ENCODE measurements around the gene EXOC2.

The EXOC2 gene

GRCh38 chr6:499617-500016 lies 193.3 kb downstream of the EXOC2 start:
- in situ Hi-C loops (cut with MboI; ENCODE audit: low sequenced_read_pairs, unreplicated experiment): no loop called here

DNA sequence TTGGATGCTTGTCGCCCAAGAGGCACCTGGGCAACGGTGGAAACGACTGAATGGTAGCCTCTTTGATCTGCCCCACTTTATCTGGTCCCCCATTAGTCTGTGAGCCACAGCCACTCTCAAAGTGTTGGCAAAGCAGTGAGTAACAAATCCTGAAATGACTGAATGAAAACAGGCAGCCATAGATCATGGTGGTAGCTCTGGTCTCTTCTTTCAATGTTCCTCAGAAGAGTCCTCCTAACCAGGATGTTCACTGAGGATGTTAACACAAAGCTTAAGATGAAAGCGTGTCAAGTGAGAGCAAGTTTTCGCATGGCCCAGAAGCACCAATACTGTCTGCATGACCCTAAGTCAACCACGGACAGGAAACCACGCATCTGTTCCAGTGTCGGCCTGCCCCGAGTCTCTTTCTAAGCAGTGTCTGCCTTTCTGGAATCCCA lies 194.1 kb downstream of the EXOC2 start:
- in situ Hi-C loops (cut with MboI; ENCODE audit: low sequenced_read_pairs, unreplicated experiment): no loop called here
- TF ChIP-seq, protein P1, sequence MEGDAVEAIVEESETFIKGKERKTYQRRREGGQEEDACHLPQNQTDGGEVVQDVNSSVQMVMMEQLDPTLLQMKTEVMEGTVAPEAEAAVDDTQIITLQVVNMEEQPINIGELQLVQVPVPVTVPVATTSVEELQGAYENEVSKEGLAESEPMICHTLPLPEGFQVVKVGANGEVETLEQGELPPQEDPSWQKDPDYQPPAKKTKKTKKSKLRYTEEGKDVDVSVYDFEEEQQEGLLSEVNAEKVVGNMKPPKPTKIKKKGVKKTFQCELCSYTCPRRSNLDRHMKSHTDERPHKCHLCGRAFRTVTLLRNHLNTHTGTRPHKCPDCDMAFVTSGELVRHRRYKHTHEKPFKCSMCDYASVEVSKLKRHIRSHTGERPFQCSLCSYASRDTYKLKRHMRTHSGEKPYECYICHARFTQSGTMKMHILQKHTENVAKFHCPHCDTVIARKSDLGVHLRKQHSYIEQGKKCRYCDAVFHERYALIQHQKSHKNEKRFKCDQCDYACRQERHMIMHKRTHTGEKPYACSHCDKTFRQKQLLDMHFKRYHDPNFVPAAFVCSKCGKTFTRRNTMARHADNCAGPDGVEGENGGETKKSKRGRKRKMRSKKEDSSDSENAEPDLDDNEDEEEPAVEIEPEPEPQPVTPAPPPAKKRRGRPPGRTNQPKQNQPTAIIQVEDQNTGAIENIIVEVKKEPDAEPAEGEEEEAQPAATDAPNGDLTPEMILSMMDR (IDR thresholded peaks at IDR 0.05; ENCODE audit: borderline replicate concordance, control extremely low read depth, extremely low read depth, insufficient read depth, missing control alignments): no peak
- DNase-seq (ENCODE audit: low spot score): peak; percentile 48

More at GRCh38 chr6:499617-500016, 193.3 kb downstream of the EXOC2 start:
- TF ChIP-seq, protein P1 (IDR thresholded peaks at IDR 0.05; ENCODE audit: borderline replicate concordance, control extremely low read depth, extremely low read depth, insufficient read depth, missing control alignments): no peak
- DNase-seq (ENCODE audit: low spot score): peak; percentile 41

- no peak for DNase-seq (ENCODE audit: low spot score)
- TF ChIP-seq, protein P1 (IDR thresholded peaks at IDR 0.05; ENCODE audit: borderline replicate concordance, control extremely low read depth, extremely low read depth, insufficient read depth, missing control alignments): no peak
- in situ Hi-C loops (cut with MboI; ENCODE audit: low sequenced_read_pairs, unreplicated experiment): no loop called here
These were observed 195.7 kb downstream of the EXOC2 start for GRCh38 chr6:497258-497657.

DNA sequence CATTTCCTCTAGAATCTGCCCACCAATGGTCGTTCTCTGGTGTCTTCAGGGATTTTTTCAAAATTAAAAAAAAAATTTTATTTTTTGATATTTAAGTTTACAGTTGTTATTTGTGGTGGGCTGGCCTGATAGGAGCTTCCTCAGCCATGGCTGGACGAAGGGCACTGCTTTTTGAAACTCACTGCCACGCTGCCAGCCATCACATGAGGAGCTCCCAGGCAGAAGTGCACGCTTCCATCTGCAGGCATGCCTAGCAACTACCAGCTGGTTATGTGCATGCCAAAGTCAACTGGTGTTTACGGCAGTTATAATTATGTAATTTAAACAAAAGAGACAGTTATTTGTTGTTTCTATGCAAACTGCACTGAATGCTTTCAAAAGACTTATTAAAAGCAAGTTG lies 196.3 kb downstream of the EXOC2 start:
- TF ChIP-seq, protein P1 (IDR thresholded peaks at IDR 0.05; ENCODE audit: borderline replicate concordance, control extremely low read depth, extremely low read depth, insufficient read depth, missing control alignments): no peak
- DNase-seq (ENCODE audit: low spot score): no peak
- in situ Hi-C loops (cut with MboI; ENCODE audit: low sequenced_read_pairs, unreplicated experiment): no loop called here

DNA sequence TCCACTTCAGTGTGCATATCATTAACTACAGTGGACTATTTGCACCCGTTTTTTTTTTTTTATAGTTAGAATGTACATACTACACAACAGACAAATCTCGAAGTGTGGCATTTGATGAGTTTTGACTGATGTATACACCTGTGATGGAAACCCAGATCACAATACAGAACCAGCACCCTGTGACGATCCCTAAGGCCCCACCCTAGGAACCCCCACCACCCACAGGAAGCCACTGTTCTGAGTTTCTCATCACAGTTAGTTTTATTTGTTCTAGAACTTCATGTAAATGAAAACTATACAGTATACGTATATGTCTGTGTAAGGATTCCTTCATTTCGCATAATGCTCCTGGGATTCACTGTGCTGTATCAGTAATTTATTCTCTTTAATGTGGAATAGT lies 198.5 kb downstream of the EXOC2 start:
- TF ChIP-seq, protein P1 (IDR thresholded peaks at IDR 0.05; ENCODE audit: borderline replicate concordance, control extremely low read depth, extremely low read depth, insufficient read depth, missing control alignments): no peak
- in situ Hi-C loops (cut with MboI; ENCODE audit: low sequenced_read_pairs, unreplicated experiment): no loop called here
- DNase-seq (ENCODE audit: low spot score): no peak

DNA sequence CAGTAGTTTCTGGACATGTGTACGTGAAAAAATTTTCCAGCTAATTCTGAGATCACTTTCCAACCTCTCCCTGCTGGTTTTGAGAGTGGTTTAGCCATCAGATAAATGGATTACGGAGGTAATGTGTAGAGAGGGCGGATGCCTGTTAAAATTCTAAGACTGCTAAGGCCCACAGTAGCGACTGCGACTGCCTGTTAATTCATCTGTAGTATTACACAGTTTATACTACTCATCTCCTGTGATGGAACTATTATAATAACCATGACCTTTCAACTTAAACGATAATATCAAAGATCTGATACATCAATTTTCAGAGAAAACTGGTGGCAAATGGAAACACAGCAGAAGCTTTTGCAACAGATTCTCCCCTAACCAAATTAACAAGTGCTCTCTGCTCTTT lies 199.1 kb downstream of the EXOC2 start:
- in situ Hi-C loops (cut with MboI; ENCODE audit: low sequenced_read_pairs, unreplicated experiment): no loop called here
- DNase-seq (ENCODE audit: low spot score): no peak
- TF ChIP-seq, protein P1 (IDR thresholded peaks at IDR 0.05; ENCODE audit: borderline replicate concordance, control extremely low read depth, extremely low read depth, insufficient read depth, missing control alignments): no peak

Data from GM13976 (cell line).